HG02852 (cell line): ENCODE data around the gene BCAS4.

Experiments
- ATAC-seq: cut with Tn5 transposase; IDR thresholded peaks from one replicate; pipeline ENCODE4 v1.9.1; 2021; ENCODE audit warnings: mild to moderate bottlenecking, moderate library complexity; ENCODE audit not compliant: unreplicated experiment

Gene BCAS4

DNA sequence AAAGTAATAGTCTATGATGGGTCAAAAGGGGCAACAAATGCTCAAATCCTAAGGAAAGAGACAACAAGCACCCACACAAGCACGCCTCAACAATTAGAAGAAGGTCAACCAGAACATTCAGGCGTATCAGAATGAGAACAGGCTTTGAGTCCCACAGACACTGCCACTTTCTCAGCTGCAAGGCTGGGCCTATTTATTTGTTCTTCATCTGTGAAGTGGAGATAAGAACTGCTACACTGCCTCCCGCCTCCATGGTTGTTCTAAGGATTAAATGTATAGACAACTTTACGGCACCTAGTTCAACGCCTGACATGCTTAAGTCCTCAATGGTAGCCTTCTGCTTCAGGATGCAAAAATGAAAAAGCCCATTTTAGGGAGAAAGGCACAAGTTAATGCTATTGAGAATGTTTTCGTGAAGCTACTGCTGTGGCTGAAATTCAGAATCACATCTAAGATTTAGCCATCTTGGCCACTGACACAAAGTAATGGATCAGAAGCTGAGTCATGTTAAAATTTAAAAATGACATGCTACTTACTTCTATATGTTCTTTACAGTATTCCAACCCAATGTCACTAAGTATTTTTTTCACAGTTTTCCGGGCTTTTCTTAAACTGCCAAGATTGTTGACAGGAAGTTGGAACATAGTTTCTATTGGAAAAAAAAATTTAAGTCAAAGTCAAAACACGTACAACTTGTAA lies 108.6 kb downstream of the BCAS4 start:
- no peak for ATAC-seq

GRCh38 chr20:50904067-50904570 lies 109.3 kb downstream of the BCAS4 start:
- no peak for ATAC-seq

DNA sequence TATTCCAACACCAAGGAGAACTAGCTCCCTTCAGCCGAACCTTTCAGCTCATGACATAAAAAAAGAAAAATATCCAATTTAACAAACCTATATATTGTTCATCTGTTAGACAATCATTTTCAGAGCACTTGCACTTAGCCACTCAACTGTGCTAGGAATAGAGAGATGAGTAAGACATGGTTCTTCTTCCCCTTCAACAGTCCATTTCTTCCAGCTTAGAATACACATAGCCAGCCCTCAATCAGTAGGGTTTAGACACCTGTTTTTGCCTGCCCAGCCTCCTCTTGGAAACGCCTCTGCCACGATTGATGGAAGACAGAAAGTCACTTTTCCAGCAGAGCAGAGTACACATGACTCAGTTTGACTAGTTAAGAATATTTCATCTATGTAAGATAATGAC lies 114.6 kb downstream of the BCAS4 start:
- no peak for ATAC-seq

- ATAC-seq, result no peak
Observed at GRCh38 chr20:50911030-50911429, 116.2 kb downstream of the BCAS4 start.

- ATAC-seq, result peak; percentile 52
Observed at GRCh38 chr20:50911716-50912115, 116.9 kb downstream of the BCAS4 start.

DNA sequence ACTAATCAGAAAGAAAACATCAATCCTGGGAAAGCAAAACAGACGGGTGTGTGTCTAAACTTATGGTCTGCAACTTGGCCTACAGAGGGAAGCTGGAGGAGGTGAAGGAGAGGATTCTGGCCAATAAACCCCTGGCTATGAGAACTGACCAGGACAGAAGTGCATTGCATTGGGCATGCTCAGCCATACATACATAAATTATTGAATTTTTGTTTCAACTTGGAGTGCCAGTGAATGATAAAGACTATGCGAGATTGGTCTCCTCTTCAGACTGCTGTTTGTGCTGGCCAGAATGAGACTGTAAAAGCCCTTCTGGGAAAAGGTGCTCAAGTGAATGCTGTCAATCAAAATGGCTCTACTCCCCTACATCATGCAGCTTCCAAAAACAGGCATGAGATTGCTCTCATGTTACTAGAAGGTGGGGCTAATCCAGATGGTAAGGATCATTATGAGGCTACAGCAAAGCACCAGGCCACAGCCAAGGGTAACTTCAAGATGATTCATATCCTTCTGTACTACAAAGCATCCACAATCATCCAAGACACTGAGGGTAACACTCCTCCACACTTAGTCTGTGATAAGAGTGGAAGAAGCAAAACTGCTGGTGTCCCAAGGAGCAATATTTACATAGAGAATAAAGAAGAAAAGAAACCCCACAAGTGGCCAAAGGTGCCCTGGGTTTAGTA lies 119.0 kb downstream of the BCAS4 start:
- no peak for ATAC-seq

- ATAC-seq, result no peak
Observed at GRCh38 chr20:50915424-50915823, 120.6 kb downstream of the BCAS4 start.

- ATAC-seq, result no peak
Observed at GRCh38 chr20:50916257-50916656, 121.4 kb downstream of the BCAS4 start.

DNA sequence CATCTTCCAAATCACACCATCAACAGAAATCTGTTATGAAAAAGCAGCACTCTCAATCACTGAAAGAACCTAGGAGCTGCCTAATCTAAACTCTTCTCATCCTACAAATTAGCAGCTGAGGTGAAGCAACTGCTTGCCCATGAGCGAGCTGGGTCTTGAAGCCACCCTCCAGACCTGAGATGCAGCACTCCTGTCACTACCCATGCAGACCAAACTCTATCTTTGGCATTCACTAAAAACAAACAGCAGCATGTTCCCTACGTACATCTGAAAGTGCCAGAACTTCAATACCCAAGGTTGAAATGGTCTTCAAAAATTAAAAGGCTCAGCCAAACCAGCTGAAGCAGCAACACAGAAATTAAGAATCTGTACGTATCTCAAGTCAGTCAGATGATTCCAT lies 122.1 kb downstream of the BCAS4 start:
- ATAC-seq, result no peak

DNA sequence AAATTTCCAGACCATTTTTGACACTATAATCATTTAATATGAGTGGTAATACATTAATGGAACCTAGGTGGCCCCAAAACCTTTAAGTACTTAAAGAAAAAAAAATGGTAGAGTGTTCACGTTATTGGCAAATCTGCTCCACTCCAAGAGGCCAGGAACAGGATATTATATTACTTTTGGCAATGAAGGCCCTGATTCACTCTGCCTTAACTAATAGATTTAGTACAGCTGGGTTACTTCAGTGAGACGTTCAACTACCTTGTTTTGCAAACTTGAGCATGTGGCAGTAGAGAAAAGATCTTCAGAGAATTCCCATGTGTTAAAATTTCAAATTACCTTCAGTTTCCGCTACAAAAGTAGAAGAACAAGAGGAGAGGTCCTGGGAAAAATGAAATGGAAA lies 123.5 kb downstream of the BCAS4 start:
- ATAC-seq, result no peak

DNA sequence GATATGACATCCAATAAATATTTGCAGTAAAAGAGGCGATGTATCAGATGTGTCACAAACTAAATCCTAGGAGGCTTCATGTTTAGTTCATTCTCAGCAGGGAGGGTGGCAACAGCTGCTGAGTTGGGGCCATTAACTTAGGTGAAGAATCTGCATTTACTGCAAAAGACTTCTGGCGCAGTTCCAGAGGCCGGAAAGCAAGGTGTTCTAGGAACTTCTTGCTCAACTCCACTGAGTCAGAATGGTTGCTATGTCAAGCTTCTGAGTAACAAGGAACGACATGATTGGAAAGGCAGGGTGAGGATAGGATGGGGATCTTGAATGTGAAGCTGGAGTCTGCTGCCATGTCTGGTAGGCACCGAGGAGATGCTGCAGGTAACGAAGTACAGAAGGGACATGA lies 124.7 kb downstream of the BCAS4 start:
- no peak for ATAC-seq

DNA sequence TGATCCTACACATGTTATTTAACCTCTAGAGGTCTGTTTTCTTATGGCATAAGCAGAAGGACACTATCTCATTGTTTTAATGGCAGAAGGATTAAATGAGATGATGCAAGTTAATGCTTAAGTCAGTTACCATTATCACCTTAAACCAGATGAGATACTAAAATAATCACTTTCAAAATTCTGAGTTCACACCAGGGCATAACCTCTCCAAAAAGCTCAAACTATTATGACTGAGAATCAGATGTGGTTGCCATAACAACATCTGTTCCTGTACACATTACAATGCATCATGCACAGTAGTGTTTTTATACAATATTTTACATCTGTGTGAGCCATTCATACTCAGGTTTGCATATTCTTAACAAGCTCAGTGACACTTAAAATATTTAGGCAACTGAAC lies 126.1 kb downstream of the BCAS4 start:
- no peak for ATAC-seq

GRCh38 chr20:50921803-50922501 lies 127.1 kb downstream of the BCAS4 start:
- no peak for ATAC-seq

DNA sequence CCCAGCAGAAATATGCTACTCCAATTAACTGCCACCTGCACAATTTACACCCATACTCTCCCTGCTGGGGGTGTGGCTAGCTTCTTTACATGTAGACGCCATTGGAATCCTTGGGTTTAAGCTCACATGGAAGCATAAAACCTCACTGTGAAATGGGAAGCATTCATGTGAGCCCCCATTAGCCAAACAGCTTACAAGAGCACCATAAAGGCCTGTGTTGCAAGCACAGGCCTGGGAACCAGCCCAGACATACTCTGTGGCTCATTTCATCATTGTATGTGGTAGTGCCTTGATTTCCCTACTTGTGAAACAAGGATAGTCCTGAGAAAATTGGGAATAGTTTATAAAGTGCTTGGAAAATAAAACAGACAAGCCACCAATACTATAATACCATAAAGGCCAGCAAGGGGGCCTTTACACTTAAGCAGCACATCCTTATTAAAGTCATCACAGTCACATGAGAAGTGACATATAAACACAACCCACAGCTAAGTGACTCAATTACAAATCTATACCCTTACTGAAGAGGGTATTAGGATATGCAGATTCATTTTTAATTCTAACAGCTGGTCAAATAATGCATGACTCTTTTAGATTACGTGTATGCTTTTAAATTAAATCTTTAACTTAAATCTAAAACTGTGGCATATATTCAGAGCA lies 129.5 kb downstream of the BCAS4 start:
- ATAC-seq, result no peak

DNA sequence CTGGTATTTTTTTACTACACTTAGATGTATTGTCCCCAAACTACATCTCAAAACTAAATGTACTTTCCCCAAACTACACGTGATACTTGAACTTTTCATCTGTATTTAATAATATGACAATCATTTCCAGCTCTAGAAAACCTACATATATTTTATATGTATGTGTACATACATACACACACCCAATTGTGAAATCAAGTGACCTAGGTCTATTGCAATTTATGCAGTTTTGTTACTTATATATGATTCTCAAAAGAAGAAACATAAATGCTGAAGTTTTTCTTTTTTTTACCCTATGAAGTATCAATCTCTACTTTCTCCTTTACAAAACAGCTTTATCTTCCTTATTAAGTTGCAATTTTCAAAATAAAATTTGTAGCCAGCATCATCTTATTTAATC lies 131.7 kb downstream of the BCAS4 start:
- no peak for ATAC-seq
